DND-41 (cell line): Measurements from ENCODE around the gene SOS1.

Experiments used
- ATAC-seq: fragments of 200-7000 bp; cut with Tn5 transposase; 3 replicates; pipeline ENCODE4 v1.9.1; 2021; ENCODE audit warnings: low read depth; ENCODE audit not compliant: insufficient read depth
- DNase-seq: peaks from one replicate; pipeline ENCODE4 v3.0.0-alpha.2; 2020
- H2AFZ ChIP-seq: 2 replicates; pipeline ENCODE4 v1.6.0; 2012; ENCODE audit warnings: low read depth, low read length
- H3K27ac ChIP-seq: 2 replicates; pipeline ENCODE4 v1.5.1; 2012; ENCODE audit warnings: low read length, inconsistent platforms
- H3K27me3 ChIP-seq: fragments of 200-600 bp; sonication (generic); 2 replicates; pipeline ENCODE4 v1.6.0; 2012; ENCODE audit warnings: low read length, mild to moderate bottlenecking, inconsistent platforms; ENCODE audit not compliant: insufficient read depth, poor library complexity
- H3K36me3 ChIP-seq: 2 replicates; pipeline ENCODE4 v1.5.1; 2012; ENCODE audit warnings: low read length, inconsistent platforms; ENCODE audit not compliant: insufficient read depth
- H3K4me1 ChIP-seq: 2 replicates; pipeline ENCODE4 v1.5.1; 2012; ENCODE audit warnings: mild to moderate bottlenecking, low read length; ENCODE audit not compliant: insufficient read depth
- H3K4me2 ChIP-seq: 2 replicates; pipeline ENCODE4 v1.6.0; 2012; ENCODE audit warnings: mild to moderate bottlenecking, moderate library complexity, low read length, inconsistent platforms; ENCODE audit not compliant: insufficient read depth
- H3K4me3 ChIP-seq, 2 experiments: fragments of 200-600 bp in 1 of 2; shearing (Covaris generic) in 1 of 2; 2 replicates each; pipeline ENCODE4 v1.5.1; 2012 to 2016; ENCODE audit warnings: inconsistent platforms in 2 of 2, low read length in 2 of 2, mild to moderate bottlenecking in 2 of 2, low read depth in 1 of 2, moderate library complexity in 1 of 2
- H3K79me2 ChIP-seq: 2 replicates; pipeline ENCODE4 v1.6.0; 2012; ENCODE audit warnings: low read length, inconsistent platforms; ENCODE audit not compliant: insufficient read depth
- H3K9ac ChIP-seq: 2 replicates; pipeline ENCODE4 v1.6.0; 2012; ENCODE audit warnings: low read depth, mild to moderate bottlenecking, inconsistent platforms, low read length, moderate library complexity
- H3K9me3 ChIP-seq: 2 replicates; pipeline ENCODE4 v1.5.1; 2012; ENCODE audit warnings: low read length, moderate library complexity, mild to moderate bottlenecking, inconsistent platforms; ENCODE audit not compliant: insufficient read depth, severe bottlenecking
- H4K20me1 ChIP-seq: 2 replicates; pipeline ENCODE4 v1.6.0; 2012; ENCODE audit warnings: low read length; ENCODE audit not compliant: insufficient read depth
- EZH2 ChIP-seq: IDR thresholded peaks from 3 replicates; pipeline ENCODE4 v1.6.1; 2012; ENCODE audit warnings: borderline replicate concordance, low read depth, mild to moderate bottlenecking, moderate library complexity, low read length, inconsistent platforms; ENCODE audit not compliant: severe bottlenecking
- TF ChIP-seq, protein P1 (sequence below): IDR thresholded peaks from 2 replicates; pipeline ENCODE4 v1.5.1; 2012; ENCODE audit warnings: borderline replicate concordance, low read length, moderate library complexity, mild to moderate bottlenecking; ENCODE audit not compliant: poor library complexity, severe bottlenecking; ENCODE audit errors: extremely low read depth

SOS1 gene

GRCh38 chr2:39107156-39107555 is 13.7 kb downstream of the SOS1 start:
- ATAC-seq: no peak; the same call in 2 of the 3 replicates

GRCh38 chr2:39099870-39100728 is 20.8 kb downstream of the SOS1 start:
- no peak overlapping the region for H3K9ac ChIP-seq
- no peak for ATAC-seq
- peaks cover 33% of the 10 kb centered on the region; the same call in 1 of the 2 replicates for H4K20me1 ChIP-seq
- no peaks in the 10 kb centered on the region for H3K27me3 ChIP-seq
- H3K4me1 ChIP-seq: peaks cover 6% of the 10 kb centered on the region
- no peak overlapping the region for H3K27ac ChIP-seq
- no peaks in the 10 kb centered on the region for H3K36me3 ChIP-seq
- no peak for TF ChIP-seq EZH2
- TF ChIP-seq, protein P1, sequence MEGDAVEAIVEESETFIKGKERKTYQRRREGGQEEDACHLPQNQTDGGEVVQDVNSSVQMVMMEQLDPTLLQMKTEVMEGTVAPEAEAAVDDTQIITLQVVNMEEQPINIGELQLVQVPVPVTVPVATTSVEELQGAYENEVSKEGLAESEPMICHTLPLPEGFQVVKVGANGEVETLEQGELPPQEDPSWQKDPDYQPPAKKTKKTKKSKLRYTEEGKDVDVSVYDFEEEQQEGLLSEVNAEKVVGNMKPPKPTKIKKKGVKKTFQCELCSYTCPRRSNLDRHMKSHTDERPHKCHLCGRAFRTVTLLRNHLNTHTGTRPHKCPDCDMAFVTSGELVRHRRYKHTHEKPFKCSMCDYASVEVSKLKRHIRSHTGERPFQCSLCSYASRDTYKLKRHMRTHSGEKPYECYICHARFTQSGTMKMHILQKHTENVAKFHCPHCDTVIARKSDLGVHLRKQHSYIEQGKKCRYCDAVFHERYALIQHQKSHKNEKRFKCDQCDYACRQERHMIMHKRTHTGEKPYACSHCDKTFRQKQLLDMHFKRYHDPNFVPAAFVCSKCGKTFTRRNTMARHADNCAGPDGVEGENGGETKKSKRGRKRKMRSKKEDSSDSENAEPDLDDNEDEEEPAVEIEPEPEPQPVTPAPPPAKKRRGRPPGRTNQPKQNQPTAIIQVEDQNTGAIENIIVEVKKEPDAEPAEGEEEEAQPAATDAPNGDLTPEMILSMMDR: no peak
- DNase-seq: no peak
- no peak overlapping the region for H3K4me3 ChIP-seq
- peaks cover 98% of the 10 kb centered on the region for H3K79me2 ChIP-seq
- no peak overlapping the region for H3K4me2 ChIP-seq
- no peak overlapping the region for H2AFZ ChIP-seq
- H3K9me3 ChIP-seq: no peaks in the 10 kb centered on the region

More at GRCh38 chr2:39107156-39107555, 13.7 kb downstream of the SOS1 start:
- H3K4me2 ChIP-seq: no peak overlapping the region
- no peak overlapping the region for H2AFZ ChIP-seq
- DNase-seq: no peak
- peaks cover 97% of the 10 kb centered on the region for H3K79me2 ChIP-seq
- no peaks in the 10 kb centered on the region for H3K9me3 ChIP-seq
- no peaks in the 10 kb centered on the region for H3K27me3 ChIP-seq
- TF ChIP-seq, protein P1: no peak
- no peak for TF ChIP-seq EZH2
- no peak overlapping the region for H3K9ac ChIP-seq
- H4K20me1 ChIP-seq: peaks cover 48% of the 10 kb centered on the region; the same call in 1 of the 2 replicates
- no peaks in the 10 kb centered on the region for H3K4me1 ChIP-seq
- H3K36me3 ChIP-seq: peaks cover 1% of the 10 kb centered on the region; the same call in 1 of the 2 replicates
- H3K4me3 ChIP-seq: no peak overlapping the region
- no peak overlapping the region for H3K27ac ChIP-seq

GRCh38 chr2:39099310-39099869 is 21.5 kb downstream of the SOS1 start:
- Histone ChIP-seq H4K20me1 (peaks cover 38% of the 10 kb centered on the region; the same call in 1 of the 2 replicates), H3K27me3 (no peaks in the 10 kb centered on the region), H3K9ac (no peak overlapping the region), H3K27ac (no peak overlapping the region), H2AFZ (no peak overlapping the region), H3K4me3 (no peak overlapping the region), H3K4me2 (no peak overlapping the region), H3K9me3 (no peaks in the 10 kb centered on the region), H3K79me2 (peaks cover 98% of the 10 kb centered on the region), H3K4me1 (peaks cover 11% of the 10 kb centered on the region), H3K36me3 (no peaks in the 10 kb centered on the region)
- DNase-seq (no peak), ATAC-seq (no peak)
- TF ChIP-seq, protein P1: no peak
- TF ChIP-seq EZH2: no peak
